NT2/D1 (cell line): Measurements from ENCODE around the gene RIC8A.
"Not testable (repeated sequence)": the region's sequence is repeated elsewhere in the genome, so short reads cannot be mapped to it uniquely, and the experiment has no call there.

Experiments used
- SUZ12 ChIP-seq: IDR thresholded peaks from 2 replicates; pipeline ENCODE4 v1.6.1; 2011; ENCODE audit not compliant: insufficient read length, insufficient read depth; ENCODE audit errors: extremely low read depth
- YY1 ChIP-seq: IDR thresholded peaks from 2 replicates; pipeline ENCODE4 v1.6.1; 2011; ENCODE audit not compliant: insufficient read length, insufficient read depth

DNA sequence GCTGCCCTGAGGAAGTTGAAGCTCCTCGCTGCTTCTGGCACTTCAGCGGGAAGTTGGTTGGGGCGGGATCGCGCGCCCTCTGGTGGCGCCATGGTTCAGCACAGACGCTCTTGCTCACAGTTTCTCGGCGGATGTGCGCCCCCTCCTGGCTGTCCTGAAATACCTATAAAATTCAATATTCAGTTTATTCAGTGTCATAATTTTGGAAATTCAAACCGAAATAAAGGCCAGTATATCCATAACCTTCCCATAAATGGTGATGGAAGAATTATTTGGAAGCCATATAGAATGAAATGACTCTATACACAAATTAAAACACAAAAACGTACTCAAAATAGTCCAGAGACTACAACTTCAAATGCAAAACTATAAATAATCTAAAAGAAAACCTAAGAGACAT, 27.3 kb upstream of the RIC8A start:
- TF ChIP-seq SUZ12, YY1: not testable (repeated sequence)
